Dedifferentiated amniotic fluid mesenchymal stem cell (primary cell): ENCODE data around the gene FYB1.

ENCODE experiments used
- DNase-seq: peaks from one replicate; pipeline ENCODE4 v3.0.0-alpha.2; 2016; ENCODE audit errors: extremely low spot score

Gene FYB1

DNA sequence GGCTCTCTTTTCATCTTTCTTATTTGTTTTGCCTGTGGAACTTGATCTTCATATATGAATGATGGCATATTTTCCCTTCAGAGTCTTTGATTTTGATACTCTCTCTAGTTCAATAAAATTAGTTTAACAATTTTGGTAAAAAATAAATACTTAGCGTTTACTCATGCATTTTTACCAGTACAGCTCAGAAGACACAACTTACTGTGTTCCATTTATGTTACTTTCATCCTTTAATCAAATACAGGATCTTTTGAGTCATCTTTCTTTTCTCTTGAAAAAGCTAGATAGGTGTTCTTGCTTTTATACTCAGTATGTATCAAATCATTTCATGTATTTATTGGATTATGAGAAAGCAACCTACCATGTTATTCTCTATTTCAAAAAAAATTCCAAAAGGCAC lies 98.0 kb downstream of the FYB1 start:
- no peak for DNase-seq

DNA sequence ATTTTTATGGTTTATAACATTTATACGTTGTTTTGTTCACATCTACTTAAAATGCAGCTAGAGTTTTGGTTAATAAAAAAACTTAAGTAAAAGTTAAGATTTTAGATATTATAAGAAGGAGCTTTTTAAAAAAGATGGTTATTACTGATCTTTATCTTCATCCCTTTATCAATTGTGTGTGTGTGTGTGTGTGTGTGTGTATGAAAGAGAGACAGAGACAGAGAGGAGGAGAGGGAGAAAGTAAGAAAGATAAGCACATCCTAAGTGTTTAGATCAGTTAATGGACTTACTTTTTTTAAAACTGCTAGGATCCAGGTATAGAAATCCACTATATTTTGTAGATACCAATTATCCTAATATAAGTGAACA lies 99.3 kb downstream of the FYB1 start:
- no peak for DNase-seq

DNA sequence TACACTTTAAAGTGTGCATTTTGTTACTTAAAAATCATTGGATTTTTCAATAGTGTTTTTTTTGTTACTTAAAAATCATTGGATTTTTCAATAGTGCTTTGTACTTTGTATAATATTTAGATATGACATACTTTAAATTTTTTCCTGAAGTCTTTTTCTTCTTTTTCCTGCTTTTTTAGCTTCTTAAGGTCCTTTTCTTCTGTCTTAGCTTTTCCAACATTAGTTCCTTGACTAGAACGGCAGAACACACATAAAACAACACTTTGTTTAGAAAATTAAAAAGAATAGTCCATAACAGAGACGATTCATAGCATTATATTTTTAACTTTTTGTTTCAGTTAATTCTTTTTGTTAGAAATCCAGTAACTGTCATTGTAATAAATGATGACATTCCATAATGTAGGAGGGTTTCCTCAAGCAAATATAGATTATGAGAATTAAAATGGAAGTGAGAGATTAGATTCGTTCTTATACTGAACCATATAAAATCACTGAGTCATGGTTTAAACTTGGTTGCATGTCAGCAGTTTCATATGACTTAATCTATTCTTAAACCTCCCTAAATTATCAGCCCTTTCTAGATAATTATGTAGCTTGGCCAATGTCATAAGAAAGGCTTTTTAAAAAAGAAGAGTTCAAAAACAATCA lies 99.8 kb downstream of the FYB1 start:
- no peak for DNase-seq

DNA sequence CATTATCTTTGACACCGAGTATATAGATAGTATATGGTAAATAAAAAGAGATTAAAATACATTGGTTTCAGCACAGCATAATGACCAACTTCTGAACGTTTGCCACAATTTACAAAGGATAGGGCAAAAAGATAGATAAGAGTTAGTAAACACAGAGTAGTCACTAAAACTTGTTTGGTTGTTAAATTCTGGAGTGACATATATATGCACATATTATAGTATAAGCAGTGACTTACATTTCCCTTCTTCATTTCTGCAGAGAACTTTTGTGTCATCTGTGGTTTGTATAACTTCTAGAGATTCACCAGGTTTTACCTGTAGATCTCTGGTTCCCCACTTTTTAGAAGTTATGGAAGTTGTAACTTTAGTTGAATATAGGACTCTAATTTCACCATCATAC lies 100.7 kb downstream of the FYB1 start:
- DNase-seq = no peak

DNA sequence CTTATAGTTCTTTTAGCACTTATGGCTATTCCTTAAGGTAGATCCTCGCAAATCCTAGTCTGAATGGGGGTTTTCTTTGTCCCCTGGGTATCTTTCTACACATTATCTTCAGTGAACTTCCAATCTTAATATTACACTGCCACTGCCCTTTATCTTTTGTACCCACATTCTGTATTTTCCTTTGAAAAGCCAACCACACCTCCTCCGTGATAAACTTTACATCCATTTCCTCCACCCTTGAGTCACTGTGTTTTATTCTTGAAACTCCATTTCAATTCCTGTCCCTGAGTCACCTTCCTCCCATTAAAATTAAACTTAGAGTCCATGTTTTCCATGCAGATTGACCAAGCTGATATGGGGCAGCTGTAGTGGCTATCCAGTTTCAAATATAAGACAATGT lies 102.0 kb downstream of the FYB1 start:
- no peak for DNase-seq

DNA sequence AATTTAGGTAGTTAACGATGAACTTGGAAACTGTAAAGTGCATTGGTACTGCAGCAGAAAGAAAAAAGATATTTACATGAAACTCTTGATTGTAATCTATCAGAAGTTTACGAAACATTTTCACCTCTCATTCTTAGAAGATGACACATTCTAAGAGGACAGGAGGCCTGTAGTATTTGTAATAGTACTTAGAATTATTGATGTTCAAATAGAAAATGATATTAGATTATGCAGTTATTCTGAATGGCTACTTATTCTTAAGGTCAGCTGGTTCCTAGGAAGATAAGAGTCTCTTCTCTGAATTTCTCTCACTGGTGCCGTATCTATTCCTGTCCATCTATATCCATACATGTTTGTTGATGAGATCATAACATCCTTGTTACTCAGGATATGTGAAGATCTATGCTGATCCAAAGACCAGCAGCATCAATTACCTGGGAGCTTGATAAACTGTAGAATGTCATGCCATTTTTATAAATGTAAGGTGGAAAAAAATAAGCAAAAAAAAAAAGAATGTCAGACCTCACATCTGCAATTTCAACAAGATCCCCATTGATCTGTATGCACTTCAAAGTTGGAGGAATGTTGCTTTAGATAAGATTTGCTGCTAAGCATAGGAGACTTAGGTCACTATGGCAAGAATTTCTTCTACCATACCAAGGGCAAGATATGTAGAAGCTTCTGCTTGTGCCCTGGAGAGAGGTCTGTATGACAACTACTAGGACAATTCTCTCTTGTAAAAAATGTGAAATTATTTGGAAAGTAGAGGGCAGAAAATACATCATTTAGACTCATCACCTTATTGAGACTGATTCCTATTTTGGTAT lies 102.8 kb downstream of the FYB1 start:
- DNase-seq = no peak

DNA sequence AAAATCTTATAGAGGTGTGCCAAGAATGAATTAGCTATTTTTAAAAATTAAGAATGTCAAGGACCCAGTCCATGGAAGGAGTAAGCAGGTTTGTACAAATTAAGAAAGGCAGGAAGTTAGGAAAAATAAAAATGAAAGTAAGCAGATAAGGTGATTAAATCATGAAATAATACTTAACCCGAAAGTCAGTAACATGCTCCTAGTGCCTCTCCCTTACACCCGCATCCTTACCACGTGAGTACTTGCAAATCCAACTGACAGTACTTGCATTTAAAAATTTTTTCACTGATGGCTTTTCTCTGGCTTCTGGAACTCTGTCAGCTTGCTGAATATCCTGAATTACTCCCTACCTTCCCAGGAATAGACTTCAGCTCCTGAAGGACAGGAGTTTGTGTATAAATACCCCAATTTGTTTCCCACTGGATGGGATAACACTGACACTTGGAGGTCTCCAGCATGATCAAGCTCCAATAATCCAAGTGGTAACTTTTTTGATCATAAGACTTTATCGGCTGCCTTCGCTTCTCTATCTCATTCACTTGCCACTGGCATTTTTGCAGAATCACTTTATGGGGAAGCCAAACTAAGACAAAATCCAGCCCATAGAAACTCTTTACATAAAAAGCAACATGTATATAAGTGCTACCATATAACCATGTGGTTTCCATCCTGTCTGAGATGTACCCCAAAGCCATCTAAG lies 103.6 kb downstream of the FYB1 start:
- DNase-seq = no peak

DNA sequence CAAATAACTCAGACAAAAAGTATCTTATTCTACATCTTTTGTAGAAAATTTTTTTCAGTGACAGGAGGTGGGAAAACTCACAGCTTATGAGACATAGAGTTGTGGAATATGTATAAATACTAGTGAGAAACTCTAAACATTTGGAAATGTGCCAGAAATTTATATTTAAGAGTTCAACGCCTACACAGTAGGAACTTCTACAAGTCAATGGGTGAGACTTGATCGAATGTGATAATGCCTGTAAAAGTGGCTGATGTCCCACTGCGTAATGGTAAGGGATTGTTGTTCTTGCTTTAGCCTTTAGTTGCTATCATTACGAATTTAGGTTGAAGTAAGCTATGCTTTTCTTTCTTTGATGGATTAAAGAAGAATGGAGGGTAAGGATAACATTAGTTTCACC lies 105.2 kb downstream of the FYB1 start:
- no peak for DNase-seq

DNA sequence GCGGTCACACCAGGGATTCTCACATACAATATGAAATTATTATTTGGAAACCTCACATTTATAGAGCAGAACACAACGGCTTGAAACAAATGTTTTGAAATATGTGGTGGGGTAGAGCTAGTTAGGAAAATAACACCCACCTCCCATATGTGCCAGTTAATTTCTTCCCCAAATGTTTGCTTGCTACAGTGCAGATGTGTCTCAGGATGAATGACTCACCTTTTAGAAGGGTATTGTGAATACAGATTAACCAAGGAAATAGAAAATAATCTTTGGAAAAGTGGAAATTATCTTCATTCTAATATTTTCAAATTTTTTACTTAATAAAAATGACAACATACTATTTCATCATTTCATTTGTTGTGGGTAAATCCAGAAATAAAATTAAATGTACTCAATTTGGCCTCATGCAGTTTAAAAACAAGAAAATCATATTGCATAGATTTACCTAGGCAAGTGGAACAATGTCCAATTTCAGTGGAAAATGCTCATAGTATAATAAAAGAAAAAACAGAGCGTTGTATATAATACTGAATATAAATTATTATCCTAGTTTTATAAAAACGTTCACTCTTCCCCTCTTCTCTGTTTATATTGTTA lies 105.9 kb downstream of the FYB1 start:
- no peak for DNase-seq

DNA sequence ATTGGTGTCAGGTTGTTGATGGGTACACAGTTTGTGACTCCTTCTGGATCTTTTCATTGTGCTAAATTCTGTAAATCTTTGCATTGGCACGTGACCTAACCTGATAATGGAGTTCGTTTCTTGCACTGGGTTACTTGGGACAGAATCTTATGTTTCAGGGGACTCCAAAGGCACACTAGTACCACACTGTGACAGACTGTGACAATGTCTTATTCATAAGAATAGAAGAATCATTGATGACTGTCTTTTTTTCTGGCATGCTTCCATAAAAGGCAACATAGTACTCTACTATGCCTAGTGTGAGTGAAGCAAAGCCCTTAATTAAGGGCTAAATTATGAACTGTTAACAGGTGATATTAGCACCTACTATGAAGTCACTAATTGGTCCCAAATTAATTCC lies 109.8 kb downstream of the FYB1 start:
- no peak for DNase-seq

DNA sequence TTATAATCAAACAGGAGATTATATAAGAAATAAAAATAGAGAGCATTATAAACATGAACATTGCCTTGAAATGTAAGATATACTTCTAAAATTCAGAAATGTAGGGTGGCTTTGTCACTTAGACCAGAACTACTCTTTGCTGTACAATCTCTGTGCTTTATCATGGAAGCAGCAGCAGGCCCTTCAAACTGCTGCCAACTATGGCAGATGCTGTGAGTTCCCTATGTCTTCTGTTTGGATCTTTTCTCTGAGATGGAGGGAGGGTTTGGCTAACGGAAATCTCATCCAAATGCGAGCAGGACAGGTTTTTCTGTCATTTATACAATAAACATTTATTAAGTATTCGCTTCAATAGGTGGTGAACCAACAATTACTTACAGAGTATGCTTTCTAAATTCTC lies 110.4 kb downstream of the FYB1 start:
- no peak for DNase-seq

DNA sequence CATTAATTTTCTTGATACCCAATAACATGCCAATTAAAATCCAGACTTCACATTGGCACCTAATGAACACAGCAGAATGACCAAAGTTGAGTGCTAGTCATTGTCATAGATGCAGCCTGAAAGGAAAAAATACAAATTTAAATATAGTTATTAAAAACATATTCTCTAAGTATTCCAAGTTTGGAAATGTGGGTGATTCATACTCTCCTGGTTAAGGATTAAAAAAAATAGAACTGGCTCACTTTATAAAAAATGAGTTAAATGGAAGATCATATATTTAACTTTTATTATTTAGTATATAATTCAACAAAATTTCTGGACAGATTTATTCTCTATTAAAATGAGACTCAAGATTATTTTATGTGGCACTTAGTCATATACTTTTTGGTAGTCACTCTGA lies 112.0 kb downstream of the FYB1 start:
- no peak for DNase-seq

DNA sequence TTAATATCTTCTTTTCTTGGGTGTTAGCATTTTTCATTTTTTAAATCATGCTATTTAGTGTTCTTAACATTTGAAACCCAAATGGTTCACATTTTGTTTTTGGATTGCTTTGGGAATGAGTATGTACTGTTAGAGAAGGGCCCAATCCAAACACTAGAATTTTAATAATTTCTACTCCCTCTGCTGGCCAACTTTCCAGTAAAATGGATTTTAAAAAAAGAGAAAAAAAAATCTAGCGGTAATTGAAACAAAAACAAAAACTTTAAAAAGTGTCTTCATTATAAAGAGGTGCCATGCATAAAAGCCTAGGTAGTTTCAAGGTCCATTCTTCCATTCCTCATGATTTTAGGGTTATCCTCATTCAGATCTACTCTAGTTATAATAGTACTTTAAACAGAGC lies 113.0 kb downstream of the FYB1 start:
- DNase-seq = peak; percentile 19

DNA sequence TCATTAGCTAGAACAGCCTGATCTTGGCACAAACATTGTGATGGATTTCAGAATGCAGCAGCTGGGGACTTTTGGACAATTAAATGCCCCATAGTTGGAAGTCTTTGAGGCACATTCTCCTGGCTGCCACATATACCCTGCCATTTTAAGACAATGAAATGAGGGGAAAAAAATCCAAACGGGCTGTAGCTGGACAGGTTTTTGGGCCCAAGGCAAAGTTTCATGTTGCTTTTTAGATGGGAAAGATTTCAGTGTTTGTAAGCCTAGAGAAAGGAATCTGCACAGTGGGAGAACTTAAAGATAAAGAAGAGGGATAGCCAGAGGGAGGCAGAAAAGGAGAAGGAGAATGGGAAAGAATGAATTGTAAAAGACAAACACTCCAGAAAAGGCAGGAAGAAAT lies 115.1 kb downstream of the FYB1 start:
- DNase-seq = no peak

DNA sequence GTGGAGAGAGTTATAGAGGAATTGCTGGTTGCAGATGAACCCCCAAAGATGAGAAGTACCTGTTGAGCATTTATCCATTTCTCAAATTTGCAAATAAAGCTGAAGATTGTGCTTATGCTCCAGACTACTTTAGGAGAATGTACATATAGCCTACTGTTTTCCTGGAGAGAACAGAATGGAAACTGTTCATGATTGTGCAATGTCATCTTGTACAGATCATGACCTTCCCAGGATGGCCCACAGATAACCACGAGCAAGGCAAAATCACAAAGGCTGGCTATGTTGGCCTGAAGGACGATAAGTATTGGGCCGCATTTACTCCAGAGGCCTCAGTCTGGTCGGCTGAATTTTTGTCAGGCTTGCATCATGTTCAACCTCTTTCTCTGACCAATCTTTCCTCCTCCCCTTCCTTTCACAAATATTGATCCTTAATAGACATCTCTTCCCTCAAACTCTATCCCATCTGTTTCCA lies 116.6 kb downstream of the FYB1 start:
- no peak for DNase-seq

DNA sequence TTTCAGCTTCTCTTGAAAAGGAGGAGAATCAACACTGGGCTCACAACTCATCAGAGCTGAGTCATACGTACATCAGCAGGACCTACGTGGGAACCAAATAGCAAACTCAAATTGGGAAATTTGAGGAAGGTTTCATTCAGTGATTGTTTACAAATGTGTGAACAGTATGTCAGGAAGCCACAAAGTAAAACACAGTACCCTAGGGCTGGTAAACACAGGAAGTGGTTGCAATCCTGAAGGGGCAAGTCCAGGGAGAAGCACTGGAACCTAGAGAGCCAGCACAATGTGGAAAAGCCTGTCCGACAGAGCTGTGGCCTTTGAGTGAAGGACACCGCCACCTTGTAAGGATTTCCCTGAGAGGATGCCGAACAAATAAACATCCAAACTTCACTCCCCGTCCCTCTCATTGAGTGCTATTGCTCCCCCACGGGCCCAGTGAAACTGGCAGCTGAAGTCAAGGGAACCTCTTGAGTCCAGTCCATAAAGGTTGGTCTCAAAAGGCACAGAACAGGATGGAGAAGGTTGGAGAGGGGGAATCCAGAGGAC lies 118.4 kb downstream of the FYB1 start:
- DNase-seq = peak; percentile 89

DNA sequence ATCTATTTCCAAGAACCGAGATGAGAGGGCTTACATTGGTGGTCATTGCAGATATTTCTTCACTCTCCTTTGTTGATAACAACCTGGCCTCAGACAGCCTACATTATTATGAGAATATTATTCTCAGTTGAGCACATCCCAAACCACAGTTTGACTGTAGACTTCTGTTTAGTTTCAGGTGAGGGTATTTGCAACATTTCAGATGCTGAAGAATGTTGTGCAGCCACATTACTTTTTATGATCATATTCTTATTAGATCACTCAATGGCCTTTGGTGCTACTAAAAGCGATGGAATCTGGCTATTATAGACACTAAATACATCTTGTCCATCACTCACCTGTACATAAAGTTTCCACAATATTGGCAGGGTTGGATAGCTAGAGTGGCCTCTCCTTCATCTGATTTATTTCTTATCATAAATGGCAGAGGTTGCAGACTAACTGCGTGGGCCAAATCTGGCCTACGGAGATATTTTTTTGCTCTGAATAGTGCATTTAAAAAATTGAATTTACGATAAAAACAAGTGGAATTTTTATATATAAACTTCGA lies 119.0 kb downstream of the FYB1 start:
- DNase-seq = no peak

DNA sequence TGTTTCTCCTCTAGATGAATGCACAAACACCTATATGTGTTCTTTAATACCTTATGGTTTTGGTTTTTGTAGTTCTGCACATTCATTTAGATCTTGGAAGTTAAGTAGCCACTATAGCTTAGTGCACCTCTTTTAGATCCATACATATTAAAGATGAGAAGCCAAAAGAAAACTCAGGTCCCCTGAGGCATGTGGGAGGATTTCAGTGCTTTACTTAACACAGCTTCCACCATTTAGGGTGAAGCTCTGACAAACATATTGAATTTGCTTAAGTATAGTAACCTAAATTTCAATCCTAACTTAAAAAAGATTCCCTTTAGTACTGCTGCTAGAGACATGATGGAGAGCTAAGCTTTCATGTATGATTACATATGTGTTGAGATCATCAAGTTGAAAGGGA lies 119.5 kb downstream of the FYB1 start:
- no peak for DNase-seq

DNA sequence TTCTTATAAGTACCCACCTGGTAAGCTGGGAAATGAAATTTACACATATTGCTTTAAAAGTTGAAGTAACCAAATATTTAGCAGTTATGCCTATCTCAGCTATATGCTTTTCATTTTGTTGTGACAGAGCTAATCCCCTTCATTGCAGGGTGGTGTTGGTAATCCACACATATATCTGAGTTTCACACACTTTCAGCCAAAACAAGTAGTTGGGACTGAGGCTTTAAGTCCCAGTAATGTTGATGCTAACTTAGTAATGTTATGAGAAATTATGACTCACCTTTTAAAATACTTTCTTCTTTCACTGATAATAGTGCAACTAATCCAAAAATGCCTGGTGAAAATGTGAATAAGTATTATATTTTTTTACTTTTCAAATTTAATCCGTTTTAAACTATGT lies 126.0 kb downstream of the FYB1 start:
- DNase-seq = no peak

DNA sequence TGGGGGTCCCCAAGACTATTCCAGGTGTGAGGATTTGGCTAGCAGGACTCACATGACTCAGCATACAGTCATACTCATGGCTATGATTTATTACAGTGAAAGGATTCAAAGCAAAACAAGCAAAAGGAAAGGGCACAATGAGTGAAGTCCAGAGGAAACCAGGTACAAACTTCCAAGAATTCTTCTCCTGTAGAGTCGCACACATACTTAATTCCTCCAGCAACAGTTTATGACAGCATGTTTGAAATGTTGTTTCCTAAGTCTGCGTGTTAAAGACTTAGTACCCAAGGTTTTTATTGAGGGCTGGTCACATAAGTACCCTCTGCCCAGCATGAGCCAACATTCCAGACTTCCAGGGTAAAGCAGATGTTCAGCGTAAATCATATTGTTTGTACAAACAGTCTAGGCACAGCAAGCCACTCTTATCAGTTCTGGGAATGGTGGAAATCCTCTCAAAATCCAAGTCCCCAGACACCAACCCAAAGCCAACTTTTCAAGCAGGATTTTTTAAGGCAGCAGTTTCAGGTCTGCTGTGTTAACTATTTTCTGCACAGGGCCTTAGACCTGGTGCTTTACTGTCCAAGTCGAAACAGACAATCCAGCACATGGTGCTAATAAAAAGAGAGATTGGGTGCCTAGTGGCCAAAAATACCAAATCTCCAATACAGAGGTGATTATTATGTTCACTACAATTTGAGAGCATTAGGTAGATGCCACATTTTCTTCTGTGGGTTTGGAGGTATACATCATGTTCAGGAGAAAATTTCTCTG lies 126.6 kb downstream of the FYB1 start:
- no peak for DNase-seq

DNA sequence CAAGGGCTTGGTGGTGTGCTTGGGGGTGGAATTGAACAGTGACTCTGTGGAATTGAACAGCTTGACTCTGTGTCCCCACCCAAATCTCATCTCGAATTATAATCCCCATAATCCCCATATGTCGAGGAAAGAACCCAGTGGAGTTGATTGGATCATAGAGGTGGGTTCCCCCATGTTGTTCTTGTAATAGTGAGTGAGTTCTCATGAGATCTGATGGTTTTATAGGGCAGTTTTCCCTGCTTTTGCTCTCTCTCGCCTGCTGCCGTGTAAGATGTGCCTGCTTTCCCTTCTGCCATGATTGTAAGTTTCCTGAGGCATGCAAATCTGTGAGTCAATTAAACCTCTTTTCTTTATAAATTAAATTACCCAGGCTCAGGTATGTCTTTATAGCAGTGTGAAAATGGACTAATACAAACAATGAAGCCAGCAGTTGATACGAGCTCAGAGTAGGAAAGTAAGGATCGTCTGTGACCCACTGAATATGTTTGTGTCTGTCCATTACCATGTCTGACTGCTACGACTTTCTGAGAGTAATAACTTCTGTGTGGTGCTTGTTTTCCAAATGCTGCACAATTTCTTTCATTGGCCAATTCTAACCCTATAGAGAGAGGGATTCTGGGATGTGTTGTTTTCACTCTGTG lies 127.3 kb downstream of the FYB1 start:
- no peak for DNase-seq
